Retina (tissue), 1 donor: Measurements from ENCODE around the gene PRRC2B.
"Not testable (repeated sequence)": the region's sequence is repeated elsewhere in the genome, so short reads cannot be mapped to it uniquely, and the experiment has no call there.

Experiments
- DNase-seq: peaks from one replicate; pipeline ENCODE4 v3.0.0-alpha.2; 2016

Gene PRRC2B

DNA sequence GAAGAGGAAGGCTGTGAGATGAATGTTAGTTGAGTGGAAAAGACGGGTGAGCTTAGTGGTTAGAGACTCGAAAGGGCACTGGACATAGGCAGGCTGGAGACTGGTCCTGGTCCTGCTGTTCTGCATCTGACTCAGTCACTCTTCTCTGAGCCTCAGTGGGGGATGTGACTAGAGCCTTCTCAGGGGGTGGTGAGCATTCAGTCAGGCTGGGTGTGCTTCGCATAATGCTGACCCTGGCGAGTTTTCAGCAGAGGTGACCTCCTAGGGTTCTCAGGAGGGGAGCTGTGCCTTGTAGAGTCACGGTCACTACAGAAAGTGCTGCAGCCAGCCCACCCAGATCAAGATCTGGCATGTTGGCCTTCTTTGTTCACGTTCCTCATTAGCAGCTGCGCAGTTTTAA, 44.3 kb downstream of the PRRC2B start:
- DNase-seq = no peak

DNA sequence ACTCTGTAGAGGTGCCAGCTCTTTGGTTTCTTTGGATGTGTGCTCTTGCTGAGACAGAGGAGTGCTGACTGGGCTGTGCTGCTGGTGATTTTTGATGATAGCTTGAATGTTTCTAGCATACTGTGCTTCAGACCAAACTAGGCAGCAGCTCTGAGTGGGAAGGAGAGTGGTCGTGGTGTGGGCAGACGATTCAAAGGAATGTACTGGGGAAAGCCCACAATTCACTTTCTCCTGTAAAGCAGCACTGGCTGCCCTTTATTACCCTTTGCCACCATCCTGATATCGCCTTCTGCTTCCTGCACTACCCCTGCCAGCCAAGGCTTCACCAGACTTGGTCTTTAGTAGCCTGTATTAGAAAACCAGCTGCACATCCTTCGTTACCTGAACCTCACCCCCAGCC, 45.3 kb downstream of the PRRC2B start:
- DNase-seq = no peak

DNA sequence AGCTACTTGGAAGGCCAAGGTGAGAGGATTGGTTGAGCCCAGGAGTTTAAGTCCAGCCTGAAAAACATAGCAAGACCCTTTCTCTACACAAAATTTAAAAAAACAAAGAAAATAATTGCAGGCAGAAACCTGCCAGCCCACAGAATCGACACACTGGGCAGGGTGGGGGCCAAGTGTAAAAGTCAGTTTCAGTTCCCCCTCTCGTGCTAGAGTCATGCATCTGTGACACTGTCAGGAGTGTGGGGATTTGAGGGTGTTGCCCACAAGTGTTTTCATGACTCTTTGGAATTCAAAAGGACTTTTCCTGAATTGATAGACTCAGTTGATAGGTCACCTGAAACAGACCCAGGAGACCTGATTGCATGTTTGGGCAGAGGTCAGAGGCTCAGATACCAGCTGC, 47.6 kb downstream of the PRRC2B start:
- DNase-seq = no peak

DNA sequence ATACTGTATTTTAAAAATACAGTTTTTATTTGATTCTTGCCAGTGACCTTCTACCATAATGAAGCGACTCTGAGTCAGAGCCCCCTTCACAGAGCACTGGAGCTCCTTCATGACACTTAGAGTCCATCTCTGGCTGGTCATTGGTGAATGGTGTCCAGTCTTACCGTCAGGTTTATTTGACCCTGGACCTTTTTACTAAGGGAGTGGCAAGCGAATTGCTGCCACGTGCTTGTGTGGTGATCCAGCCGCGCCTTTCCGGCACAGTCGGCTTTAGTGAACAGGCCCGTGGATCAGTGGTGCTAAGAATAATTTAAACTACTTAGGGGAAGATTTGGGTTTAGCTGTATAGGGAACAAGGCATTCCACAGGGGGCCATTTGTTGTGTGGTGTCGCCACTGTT, 48.5 kb downstream of the PRRC2B start:
- DNase-seq = no peak

DNA sequence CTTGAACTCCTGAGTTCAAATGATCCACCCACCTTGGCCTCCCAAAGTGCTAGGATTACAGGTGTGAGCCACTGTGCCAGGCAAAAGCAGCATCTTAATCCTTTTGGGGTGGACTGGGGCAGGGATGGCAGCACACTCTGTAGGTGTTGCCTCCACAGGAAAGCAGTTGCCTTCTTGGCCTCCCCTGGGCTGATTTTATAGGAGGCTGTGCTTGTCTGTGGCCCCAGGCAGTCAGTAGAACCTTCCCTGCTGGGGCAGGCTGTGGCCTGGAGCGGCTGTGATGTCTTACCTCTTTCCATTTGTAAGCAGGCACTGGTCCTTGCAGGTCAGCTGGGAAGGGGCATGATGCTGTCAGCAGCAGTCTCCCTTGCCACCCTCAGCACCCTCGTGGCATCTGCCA, 49.8 kb downstream of the PRRC2B start:
- DNase-seq = no peak

DNA sequence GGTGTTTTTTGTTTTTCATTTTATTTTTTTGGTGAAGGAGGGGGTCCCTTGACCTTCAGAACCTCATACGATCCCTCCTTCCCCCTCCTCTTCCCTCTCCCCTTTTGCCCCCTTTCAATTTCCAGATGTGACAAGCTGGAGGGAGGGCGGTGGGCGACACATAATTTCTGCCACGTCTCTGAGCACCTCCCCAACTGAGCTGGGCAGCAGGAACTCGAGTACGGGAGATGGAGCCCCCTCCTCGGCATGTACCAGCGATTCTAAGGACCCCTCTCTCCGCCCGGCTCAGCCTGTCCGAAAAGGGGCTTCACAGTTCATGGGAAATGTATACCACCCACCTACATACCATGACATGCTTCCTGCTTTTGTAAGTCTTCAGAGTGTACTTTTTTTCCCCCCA, 52.4 kb downstream of the PRRC2B start:
- no peak for DNase-seq

DNA sequence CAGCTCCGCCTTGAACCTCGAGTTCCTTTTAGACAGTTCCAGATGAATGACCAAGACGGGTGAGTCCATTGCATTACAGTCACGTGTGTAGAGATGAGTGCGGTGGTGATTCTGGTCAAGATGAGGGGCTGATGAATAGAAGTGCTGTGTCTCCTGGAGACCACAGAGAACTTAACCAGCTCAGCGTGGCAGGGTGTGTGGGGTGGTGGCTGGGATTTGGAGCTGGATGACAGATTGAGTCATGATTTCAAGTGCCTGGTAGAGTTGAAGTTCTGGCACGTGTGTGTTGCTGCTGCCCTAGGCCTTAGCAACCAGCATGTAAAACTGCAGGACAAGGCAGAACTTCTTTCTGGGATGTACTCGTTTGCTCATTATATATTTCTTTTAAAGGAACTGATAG, 53.3 kb downstream of the PRRC2B start:
- DNase-seq = no peak

DNA sequence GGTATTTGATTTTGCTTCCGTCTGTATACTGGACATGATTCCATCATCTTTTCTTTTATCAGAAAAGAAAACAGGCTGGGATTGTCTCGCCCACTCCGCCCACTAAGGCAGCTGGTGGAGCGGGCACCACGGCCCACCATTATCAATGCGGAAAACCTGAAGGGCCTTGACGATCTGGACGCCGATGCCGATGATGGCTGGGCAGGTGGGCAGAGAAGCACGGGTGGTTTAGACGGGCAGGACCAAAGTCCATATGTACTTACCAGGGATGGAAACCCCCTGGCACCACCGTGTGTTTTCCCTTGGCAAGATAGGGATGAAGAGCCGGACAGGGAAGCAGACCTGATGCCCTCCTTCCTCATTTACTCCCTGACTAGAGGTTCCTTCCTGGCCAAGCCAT, 53.7 kb downstream of the PRRC2B start:
- no peak for DNase-seq

DNA sequence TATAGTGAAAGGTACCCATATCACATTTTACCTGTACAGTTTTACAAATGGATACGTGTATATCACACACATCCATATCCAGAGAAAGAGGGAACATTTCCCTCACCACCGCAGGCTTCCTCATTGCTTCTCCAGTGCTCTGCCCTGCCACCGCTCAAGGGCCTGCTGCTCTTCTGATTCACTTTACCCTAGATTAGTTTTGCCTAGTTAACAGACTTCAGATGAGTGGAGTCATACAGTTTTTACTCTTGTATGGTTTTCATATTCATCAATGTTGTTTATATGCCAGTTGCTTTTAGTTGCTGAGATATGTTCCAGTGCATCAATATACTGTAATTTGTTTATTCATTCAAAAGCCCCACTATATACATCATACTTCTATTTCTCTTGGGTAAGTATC, 54.9 kb downstream of the PRRC2B start:
- no peak for DNase-seq

DNA sequence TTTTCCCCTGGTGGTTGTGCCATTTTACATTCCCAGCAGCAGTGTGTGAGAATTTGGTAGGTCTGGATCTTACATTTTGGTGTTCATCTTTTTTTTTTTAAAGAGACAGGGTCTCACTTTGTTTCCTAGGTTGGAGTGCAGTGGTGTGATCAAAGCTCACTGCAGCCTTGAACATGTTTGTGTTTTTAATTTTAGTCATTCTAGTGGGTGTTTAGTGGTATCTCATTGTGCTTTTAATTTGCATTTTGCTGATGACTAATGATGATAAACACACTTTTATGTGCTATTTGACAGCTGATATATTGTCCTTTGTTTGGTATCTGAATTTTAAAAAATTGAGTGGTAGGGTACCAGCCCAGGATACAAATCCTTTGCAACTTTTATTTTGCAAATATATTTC, 55.4 kb downstream of the PRRC2B start:
- no peak for DNase-seq

DNA sequence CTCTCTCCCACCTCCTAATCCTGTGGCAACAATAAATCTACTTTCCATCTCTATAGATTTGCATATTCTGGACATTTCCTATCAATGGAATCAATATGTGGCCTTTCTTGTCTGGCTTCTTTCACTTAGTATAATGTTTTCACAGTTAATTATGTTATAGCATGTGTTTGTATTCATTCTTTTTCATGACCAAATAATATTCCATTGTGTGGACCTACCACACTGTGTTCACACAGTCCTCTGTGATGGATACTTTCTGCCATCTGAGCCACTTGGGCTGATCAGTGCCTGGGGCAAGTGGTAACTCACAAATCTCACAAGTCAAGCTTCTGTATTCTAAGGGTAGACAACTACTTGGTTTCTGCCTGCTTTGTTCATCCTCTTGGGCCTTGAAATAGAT, 60.1 kb downstream of the PRRC2B start:
- no peak for DNase-seq

DNA sequence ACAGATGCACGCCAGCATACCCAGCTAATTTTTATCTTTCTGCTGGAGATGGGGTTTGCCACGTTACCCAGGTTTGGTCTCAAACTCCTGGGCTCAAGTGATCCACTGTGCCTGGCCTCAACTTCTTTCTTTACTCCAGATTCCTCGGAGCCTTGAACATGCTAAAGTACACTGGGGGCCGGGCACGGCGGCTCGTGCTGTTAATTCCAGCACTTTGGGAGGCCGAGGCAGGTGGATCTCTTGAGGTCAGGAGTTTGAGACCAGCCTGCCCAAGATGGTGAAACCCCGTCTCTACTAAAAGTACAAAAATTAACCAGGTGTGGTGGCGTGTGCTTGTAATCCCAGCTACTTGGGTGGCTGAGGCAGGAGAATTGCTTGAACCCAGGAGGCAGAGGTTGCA, 61.8 kb downstream of the PRRC2B start:
- not testable (repeated sequence) for DNase-seq

DNA sequence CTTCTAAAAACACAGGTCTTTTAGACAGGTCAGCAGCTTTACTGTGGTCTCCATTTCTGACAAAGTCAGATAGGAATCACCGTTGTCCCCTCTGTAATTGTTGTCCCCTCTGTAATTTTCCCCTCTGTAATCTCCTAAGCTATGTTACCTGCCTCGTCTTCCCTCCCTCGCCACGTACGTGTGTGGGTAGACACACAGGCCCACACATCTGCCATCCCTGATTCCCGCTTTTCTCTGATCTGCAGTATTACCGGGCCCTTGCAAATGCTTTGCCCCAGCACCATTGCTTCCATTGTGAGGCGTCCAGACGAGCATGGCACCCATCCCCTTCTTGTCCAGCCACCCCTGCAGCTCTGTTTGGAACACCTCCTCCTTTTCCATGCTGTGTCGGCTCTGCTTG, 63.9 kb downstream of the PRRC2B start:
- DNase-seq = no peak

DNA sequence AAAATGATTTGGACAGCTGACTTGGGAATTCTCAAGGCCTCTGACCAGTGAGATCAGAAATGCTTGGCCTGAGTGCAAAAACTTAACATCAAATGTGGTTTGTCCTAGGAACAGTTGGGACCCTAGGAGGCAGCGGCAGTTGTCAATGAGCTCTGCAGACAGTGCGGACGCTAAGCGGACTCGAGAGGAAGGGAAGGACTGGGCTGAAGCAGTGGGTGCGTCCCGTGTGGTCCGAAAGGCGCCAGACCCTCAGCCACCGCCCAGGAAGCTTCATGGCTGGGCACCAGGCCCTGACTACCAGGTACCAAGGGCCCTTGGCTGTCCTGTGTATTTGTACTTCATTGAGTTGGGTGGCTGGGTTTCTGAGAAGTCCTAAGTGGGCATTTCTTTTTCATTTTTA, 65.2 kb downstream of the PRRC2B start:
- DNase-seq = no peak

DNA sequence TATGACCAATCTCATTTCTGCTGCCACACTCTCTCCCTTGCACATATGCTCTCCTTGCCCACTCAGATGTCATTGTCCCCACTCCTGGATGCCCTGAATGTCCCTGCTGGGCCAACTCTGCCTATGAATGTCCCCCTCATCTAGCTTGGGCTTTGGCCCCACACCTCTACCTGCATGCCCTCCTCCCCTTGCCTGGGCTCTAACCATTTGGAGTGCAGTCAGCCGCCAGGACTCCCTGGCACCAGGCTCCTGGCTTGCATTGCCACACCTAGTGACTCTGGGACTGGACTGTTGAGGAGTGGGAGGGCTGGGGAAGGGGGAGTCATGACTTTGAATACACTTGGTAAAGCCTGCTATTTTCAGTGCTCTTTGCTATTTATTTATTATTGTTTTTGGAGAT, 67.3 kb downstream of the PRRC2B start:
- DNase-seq = no peak

DNA sequence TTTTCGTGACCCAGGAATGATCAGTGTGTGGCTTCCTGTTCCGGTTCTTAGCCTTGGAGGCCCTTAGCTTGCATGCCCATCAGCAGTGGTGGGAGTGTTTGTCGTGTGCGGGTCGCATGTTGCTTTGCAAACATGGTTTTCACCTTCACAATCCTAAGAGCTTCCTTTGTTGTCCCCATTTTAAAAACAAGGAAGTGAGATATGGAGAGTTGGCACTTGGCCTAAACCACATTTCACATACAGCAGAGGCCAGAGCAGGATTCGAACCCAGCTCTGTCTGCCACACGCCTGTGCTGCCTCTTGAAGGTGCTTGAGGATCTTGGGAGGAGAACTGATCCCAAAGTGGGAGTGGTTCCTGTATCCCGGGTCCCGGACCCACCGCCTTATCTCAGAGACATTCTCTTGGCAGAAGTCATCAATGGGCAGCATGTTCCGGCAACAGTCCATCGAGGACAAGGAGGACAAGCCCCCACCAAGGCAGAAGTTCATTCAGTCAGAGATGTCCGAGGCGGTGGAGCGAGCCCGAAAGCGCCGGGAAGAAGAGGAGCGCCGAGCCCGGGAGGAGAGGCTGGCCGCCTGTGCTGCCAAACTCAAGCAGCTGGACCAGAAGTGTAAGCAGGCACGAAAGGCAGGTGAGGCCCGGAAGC, 70.6 kb downstream of the PRRC2B start:
- DNase-seq = no peak

DNA sequence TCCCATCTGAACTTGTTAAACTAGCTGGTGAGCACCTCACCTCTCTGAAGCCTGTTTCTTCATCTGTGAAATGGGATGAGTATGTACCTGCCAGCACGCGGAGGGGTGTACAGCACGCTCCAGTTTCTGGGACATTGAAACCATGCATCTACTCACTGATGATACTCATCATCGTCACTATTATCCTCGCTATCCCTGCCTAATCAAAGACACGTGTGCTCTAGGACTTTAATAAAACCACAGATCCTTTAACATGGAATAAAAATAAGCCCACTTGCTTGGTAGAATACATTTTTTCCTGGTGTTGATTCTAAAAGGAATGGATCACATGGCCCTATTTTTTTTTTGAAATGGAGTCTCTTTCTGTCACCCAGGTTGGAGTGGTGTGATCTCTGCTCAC, 71.5 kb downstream of the PRRC2B start:
- DNase-seq = no peak

DNA sequence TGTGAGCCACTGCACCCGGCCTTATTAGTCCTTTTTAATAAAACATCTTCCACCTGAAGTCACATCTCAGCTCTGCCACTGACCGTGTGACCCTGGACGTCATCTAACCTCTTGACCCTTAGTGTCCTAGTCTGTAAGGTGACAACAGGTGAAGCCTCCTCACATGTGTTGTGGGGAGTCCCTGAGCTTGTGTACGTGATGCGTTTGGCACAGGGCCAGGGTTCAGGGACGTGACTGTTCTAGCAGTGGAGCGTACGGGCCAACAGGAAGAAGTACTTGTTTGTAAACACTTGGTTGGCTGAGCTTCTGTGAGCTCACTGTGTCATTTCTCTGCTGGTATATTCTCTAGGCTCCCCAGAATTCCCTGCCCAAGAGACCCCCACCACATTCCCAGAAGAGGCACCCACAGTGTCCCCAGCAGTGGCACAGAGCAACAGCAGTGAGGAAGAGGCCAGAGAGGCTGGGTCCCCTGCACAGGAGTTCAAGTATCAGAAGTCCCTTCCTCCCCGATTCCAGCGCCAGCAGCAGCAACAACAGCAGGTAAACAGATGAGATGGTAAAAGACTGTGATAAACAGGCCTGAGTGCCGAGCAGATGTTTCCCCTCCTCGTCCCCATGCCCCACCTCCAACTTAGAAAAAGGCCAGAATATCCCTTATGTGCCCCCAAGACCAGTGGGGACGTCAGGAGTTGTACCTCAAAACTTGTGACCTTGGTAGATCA, 73.5 kb downstream of the PRRC2B start:
- DNase-seq = no peak

DNA sequence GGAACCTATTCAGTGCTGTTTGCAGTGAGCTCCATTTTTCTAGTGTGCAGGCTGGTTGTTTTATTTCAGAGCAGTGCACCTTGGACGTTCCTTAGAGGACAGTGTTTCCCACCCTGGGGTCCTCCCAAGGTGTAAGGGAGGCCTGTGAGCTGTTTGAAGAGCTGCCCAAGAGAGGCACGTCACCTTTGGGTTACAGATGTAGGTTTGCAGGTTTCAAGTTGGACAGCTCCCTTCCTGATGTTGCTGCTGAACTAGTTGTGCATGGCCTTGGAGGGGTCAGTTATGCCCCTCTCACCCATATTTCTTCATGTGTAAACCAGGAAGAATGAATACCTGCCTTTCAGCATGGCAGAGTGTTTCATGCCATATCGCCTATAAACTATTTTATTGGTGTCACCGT, 74.1 kb downstream of the PRRC2B start:
- DNase-seq = no peak

DNA sequence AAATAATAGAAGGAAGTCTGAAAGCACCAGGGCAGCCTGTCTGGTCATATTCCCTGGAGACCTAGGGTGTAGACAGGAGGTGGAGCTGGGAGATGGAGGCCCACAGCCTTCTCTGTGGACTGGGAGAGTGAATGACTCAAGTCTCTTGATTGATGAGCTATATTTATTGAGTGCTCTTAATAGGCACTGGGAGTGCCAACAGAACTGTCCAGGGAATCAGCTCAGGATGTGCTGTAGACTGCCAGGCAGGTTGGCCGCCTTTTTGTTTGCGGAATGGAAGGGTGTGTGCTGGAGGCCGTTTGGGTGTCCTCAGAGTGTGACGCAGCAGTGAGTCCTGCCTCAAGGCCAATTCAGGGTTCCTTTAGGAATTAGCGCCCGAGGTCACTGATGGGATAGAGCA, 75.5 kb downstream of the PRRC2B start:
- DNase-seq = no peak

DNA sequence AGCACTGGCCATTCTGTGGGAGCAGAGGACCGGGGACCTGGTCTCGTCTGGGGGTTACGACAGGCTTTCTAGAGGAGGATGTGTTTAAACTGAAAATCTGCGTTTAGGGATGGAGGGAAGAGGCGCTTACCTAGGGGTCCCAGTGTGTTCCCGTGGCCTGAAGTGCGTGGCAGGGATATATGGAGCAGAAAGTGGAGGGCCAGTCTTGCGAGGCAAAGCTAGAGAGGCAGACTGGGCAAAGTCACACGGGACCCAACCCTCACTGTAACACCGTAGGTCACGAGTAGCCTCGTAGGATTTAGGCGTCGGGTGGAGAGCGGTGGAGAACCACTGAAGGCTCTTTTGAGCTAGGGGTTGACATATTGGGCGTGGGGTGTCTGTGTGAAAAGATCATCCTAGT, 76.1 kb downstream of the PRRC2B start:
- no peak for DNase-seq

DNA sequence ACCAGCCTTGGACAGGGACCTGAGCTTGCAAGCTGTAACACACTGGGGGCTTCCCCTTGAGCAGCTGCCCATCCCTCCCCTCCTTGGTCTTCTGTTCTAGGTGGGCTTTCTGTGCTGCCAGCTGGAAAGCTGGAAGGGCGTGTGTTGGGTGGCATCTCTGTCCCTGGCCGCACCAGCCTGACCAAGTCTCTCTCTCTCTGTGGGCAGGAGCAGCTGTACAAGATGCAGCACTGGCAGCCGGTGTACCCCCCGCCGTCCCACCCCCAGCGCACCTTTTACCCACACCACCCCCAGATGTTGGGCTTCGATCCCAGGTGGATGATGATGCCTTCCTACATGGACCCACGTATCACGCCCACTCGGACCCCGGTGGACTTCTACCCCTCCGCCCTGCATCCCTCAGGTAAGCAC, 76.7 kb downstream of the PRRC2B start:
- DNase-seq = no peak

DNA sequence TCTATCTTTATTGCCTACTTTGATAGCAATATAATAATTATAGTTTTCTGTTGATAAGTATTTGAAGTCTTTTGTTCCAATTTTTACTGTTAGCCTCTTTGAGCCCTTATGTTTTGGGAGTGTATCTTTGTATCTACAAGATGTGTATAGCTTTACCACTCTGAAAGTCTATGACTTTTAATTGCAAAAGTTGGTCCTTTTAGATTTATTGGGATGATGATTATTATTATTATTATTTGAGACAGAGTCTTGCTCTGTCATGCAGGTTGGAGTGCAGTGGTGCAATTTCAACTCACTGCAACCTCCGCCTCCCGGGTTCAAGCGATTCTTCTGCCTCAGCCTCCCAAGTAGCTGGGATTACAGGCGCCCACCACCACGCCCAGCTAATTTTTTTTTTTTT, 78.2 kb downstream of the PRRC2B start:
- not testable (repeated sequence) for DNase-seq

DNA sequence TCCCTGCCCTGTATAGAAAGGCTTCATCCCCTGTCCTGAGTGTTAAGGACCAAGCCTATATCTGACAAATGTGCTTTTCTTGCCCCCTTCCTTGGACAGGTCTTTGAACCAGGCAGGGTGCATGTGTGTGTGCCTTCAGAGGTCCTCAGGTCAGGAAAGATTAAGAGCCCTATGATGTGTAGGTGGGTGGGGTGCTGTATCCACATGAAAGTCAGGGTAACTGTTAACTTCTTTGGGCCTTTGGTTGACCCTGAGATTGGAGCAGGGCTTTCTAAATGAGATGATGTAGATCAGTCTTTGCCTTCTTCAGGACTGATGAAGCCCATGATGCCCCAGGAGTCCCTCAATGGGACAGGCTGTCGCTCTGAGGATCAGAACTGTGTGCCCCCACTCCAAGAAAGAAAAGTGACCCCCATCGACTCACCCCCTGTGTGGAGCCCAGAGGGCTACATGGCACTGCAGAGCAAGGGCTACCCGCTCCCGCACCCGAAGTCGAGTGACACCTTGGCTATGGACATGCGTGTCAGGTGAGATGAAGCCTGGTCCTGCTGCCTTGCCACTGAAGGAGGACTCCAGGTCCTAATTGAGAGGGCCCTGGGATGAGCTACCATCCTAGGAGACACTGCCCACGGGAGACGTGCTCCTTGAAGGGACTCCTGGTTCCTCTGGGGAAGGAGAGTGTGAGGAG, 79.5 kb downstream of the PRRC2B start:
- DNase-seq = no peak

DNA sequence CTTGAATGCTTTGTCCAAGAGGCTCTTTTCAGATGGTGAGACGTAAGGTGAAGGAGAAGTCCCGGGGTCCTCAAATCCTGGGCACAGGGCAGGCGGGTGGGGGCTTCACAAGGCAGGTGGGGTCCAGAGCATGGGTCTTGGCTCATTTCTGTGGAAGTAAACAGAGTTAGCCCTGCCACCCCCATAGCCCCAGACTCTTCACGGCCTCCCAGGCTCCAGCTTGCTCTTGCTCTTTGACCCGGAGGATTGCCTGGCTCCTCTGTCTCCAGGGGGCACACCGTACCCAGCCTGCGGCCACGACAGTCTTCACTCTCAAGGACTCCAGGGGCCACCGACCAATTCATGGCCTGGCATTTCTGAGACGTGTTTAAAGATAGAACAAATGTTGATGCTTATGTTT, 80.0 kb downstream of the PRRC2B start:
- no peak for DNase-seq
